IMR-90 (cell line): Measurements from ENCODE around the gene TMCC1. TPM values are rescaled to one million over a fixed set of nuclear protein-coding genes. Genes with fewer than 3 reads are reported as not detected.
A peak's percentile ranks its signal among the peaks of the same experiment; 100 is the strongest.

Source experiments
- ATAC-seq: fragments of 200-7000 bp; cut with Tn5 transposase; 2 replicates; pipeline ENCODE4 v1.9.1; 2020; ENCODE audit warnings: low read depth, mild to moderate bottlenecking, moderate library complexity
- BruUV-seq: library from RNA; stranded (reverse); fragments of 400-500 nt; replicated peaks from 2 replicates; lab custom pipeline; 2021; lab: Mats Ljungman, UMichigan
- CTCF ChIA-PET: fragments of 300-600 bp; formaldehyde crosslinking; extraction: SDS; loops from one replicate; lab custom pipeline; 2021; ENCODE audit warnings: antibody characterized with exemption; lab: Yijun Ruan, JAX
- POLR2A ChIA-PET: fragments of 300-600 bp; sonication (Branson Sonifier 250); formaldehyde crosslinking; loops from one replicate; lab custom pipeline; 2022; ENCODE audit warnings: antibody characterized with exemption; ENCODE audit not compliant: unreplicated experiment; lab: Charles Lee
- DNase-seq: peaks from one replicate; pipeline ENCODE4 v3.0.0; 2013
- H2AFZ ChIP-seq: replicated peaks from 2 replicates; pipeline ENCODE3; 2013; ENCODE audit warnings: low read length, mild to moderate bottlenecking; ENCODE audit not compliant: poor library complexity
- H2AK5ac ChIP-seq: 2 replicates; pipeline ENCODE4 v1.6.1; 2013; ENCODE audit warnings: low read depth, low read length, inconsistent platforms
- H2AK9ac ChIP-seq: replicated peaks from 2 replicates; pipeline ENCODE3; 2013; ENCODE audit warnings: mild to moderate bottlenecking, low read depth, low read length, moderate library complexity; ENCODE audit not compliant: poor library complexity
- H2BK120ac ChIP-seq: 2 replicates; pipeline ENCODE4 v1.6.1; 2013; ENCODE audit warnings: low read depth, low read length, inconsistent platforms
- H2BK15ac ChIP-seq: 3 replicates; pipeline ENCODE4 v1.6.1; 2013; ENCODE audit warnings: low read depth, low read length, inconsistent platforms
- H2BK20ac ChIP-seq: 2 replicates; pipeline ENCODE4 v1.6.1; 2013; ENCODE audit warnings: low read depth, mild to moderate bottlenecking, inconsistent platforms, low read length, moderate library complexity
- H2BK5ac ChIP-seq: 2 replicates; pipeline ENCODE4 v1.6.1; 2013; ENCODE audit warnings: mild to moderate bottlenecking, low read depth, low read length, inconsistent platforms; ENCODE audit not compliant: poor library complexity, severe bottlenecking
- H3K14ac ChIP-seq: replicated peaks from 2 replicates; pipeline ENCODE4 v1.6.1; 2013; ENCODE audit warnings: low read depth, low read length, inconsistent platforms
- H3K18ac ChIP-seq: 2 replicates; pipeline ENCODE4 v1.6.1; 2013; ENCODE audit warnings: low read depth, low read length, control low read depth
- H3K23ac ChIP-seq: 2 replicates; pipeline ENCODE4 v1.6.1; 2013; ENCODE audit warnings: low read depth, low read length, inconsistent platforms
- H3K27ac ChIP-seq: 2 replicates; pipeline ENCODE4 v1.5.1; 2013; ENCODE audit warnings: mild to moderate bottlenecking, control low read depth, low read length; ENCODE audit not compliant: insufficient read depth
- H3K27me3 ChIP-seq: 2 replicates; pipeline ENCODE4 v1.6.1; 2013; ENCODE audit warnings: low read length; ENCODE audit not compliant: control insufficient read depth, insufficient read depth
- H3K36me3 ChIP-seq: 2 replicates; pipeline ENCODE4 v1.6.1; 2013; ENCODE audit warnings: low read length, mixed read lengths; ENCODE audit not compliant: control insufficient read depth, insufficient read depth
- H3K4ac ChIP-seq: 2 replicates; pipeline ENCODE4 v1.6.1; 2013; ENCODE audit warnings: low read depth, low read length, inconsistent platforms
- H3K4me1 ChIP-seq: 2 replicates; pipeline ENCODE4 v1.6.1; 2013; ENCODE audit warnings: low read length, mixed read lengths; ENCODE audit not compliant: control insufficient read depth, insufficient read depth
- H3K4me2 ChIP-seq: 2 replicates; pipeline ENCODE4 v1.6.1; 2013; ENCODE audit warnings: low read depth, mild to moderate bottlenecking, control low read depth, low read length, moderate library complexity
- H3K4me3 ChIP-seq: 2 replicates; pipeline ENCODE4 v1.5.1; 2013; ENCODE audit warnings: low read depth, mild to moderate bottlenecking, control low read depth, low read length, moderate library complexity; ENCODE audit not compliant: insufficient read depth
- H3K56ac ChIP-seq: 2 replicates; pipeline ENCODE4 v1.6.1; 2013; ENCODE audit warnings: low read length, inconsistent platforms; ENCODE audit not compliant: insufficient read depth; ENCODE audit errors: extremely low read depth
- H3K79me1 ChIP-seq, 2 experiments: 2 replicates each; pipeline ENCODE4 v1.6.1; 2013; ENCODE audit warnings: low read length in 2 of 2, inconsistent platforms in 1 of 2, low read depth in 1 of 2
- H3K9ac ChIP-seq: 2 replicates; pipeline ENCODE4 v1.6.1; 2013; ENCODE audit warnings: low read depth, low read length, control low read depth
- H3K9me1 ChIP-seq: 2 replicates; pipeline ENCODE4 v1.6.1; 2013; ENCODE audit warnings: low read length, inconsistent platforms; ENCODE audit not compliant: insufficient read depth
- H3K9me3 ChIP-seq: 2 replicates; pipeline ENCODE4 v1.6.1; 2013; ENCODE audit warnings: low read length; ENCODE audit not compliant: control insufficient read depth, insufficient read depth
- H4K20me1 ChIP-seq: 2 replicates; pipeline ENCODE4 v1.6.1; 2013; ENCODE audit warnings: low read length, inconsistent platforms; ENCODE audit not compliant: insufficient read depth
- H4K5ac ChIP-seq: 2 replicates; pipeline ENCODE4 v1.6.1; 2013; ENCODE audit warnings: mild to moderate bottlenecking, low read depth, low read length, control low read depth
- H4K8ac ChIP-seq, 2 experiments: 2 replicates each; pipeline ENCODE4 v1.6.1; 2013; ENCODE audit warnings: low read depth in 2 of 2, low read length in 2 of 2, control low read depth in 1 of 2, inconsistent platforms in 1 of 2
- H4K91ac ChIP-seq: 2 replicates; pipeline ENCODE4 v1.6.1; 2013; ENCODE audit warnings: low read depth, low read length, inconsistent platforms; ENCODE audit not compliant: insufficient read depth
- CHD1 ChIP-seq: IDR thresholded peaks from 2 replicates; pipeline ENCODE4 v1.6.1; 2012; ENCODE audit warnings: low read depth, low read length, improper control_type of control experiment
- ELK1 ChIP-seq: fragments of 150-350 bp; IDR thresholded peaks from 2 replicates; pipeline ENCODE4 v1.6.1; 2016; ENCODE audit warnings: low read depth, mild to moderate bottlenecking, low read length, moderate library complexity, borderline replicate concordance
- FOS ChIP-seq: fragments of 150-350 bp; IDR thresholded peaks from 2 replicates; pipeline ENCODE4 v1.6.1; 2016; ENCODE audit warnings: low read depth, low read length
- MAFK ChIP-seq: IDR thresholded peaks from 2 replicates; pipeline ENCODE4 v1.6.1; 2012; ENCODE audit warnings: low read depth, low read length, improper control_type of control experiment
- MAZ ChIP-seq: IDR thresholded peaks from 2 replicates; pipeline ENCODE4 v1.6.1; 2012; ENCODE audit warnings: low read depth, mild to moderate bottlenecking, low read length, improper control_type of control experiment, moderate library complexity, borderline replicate concordance
- MXI1 ChIP-seq: IDR thresholded peaks from 2 replicates; pipeline ENCODE4 v1.6.1; 2012; ENCODE audit warnings: low read depth, mild to moderate bottlenecking, low read length, moderate library complexity, borderline replicate concordance
- NFE2L2 ChIP-seq: fragments of 150-350 bp; IDR thresholded peaks from 2 replicates; pipeline ENCODE4 v1.6.1; 2016; ENCODE audit warnings: low read depth, mild to moderate bottlenecking, low read length
- POLR2A ChIP-seq: IDR thresholded peaks from 2 replicates; pipeline ENCODE4 v1.6.1; 2012; ENCODE audit warnings: mild to moderate bottlenecking, low read depth, low read length
- RAD21 ChIP-seq: IDR thresholded peaks from 2 replicates; pipeline ENCODE4 v1.6.1; 2012; ENCODE audit warnings: low read length, improper control_type of control experiment
- RCOR1 ChIP-seq: IDR thresholded peaks from 2 replicates; pipeline ENCODE4 v1.6.1; 2012; ENCODE audit warnings: mild to moderate bottlenecking, low read length, improper control_type of control experiment; ENCODE audit not compliant: insufficient replicate concordance
- SMC3 ChIP-seq: fragments of 150-350 bp; IDR thresholded peaks from 2 replicates; pipeline ENCODE4 v1.6.1; 2016; ENCODE audit warnings: low read depth, mild to moderate bottlenecking, antibody characterized with exemption, low read length, moderate library complexity
- USF2 ChIP-seq: fragments of 150-350 bp; IDR thresholded peaks from 2 replicates; pipeline ENCODE4 v1.6.1; 2017; ENCODE audit warnings: mild to moderate bottlenecking, antibody characterized with exemption, low read length, low read depth
- WGBS, 2 experiments: methylation state at CpG; one replicate each; pipeline versions ENCODE4 v1.1.5 to v1.1.7; 2013; ENCODE audit warnings: missing lambda C conversion rate in 2 of 2; ENCODE audit not compliant: insufficient read length in 1 of 2; ENCODE audit errors: extremely low coverage in 2 of 2; 5-methylcytosine and 5-hydroxymethylcytosine counted together
- dilution Hi-C: fragments of 300-500 bp; cut with HindIII; formaldehyde crosslinking; loops from one replicate; pipeline ENCODE4 v1.14.3; 2018; ENCODE audit warnings: low sequenced_read_pairs; ENCODE audit not compliant: unreplicated experiment
- in situ Hi-C: fragments of 300-500 bp; cut with MboI; formaldehyde crosslinking; loops from 3 replicates; pipeline ENCODE4 v1.14.3; 2019; ENCODE audit warnings: low sequenced_read_pairs, inconsistent platforms, mixed read lengths
- intact Hi-C: fragments of 100-400 bp; cut with micrococcal nuclease; formaldehyde crosslinking; loops from 2 replicates; pipeline ENCODE4 v1.10.0; 2022
- polyA plus RNA-seq, 3 experiments: library from polyadenylated mRNA; depleted of rRNA; stranded (reverse); fragments of >200 nt; gene quantifications; 2 replicates each; pipeline ENCODE4 v1.2.3, GENCODE V29; 2012; ENCODE audit warnings: low replicate concordance in 1 of 3
- total RNA-seq: library from RNA; depleted of rRNA; stranded (reverse); fragments of >200 nt; gene quantifications from 2 replicates; pipeline ENCODE4 v1.2.3, GENCODE V29; 2012
- TF ChIP-seq, protein P1 (sequence below): conservative IDR thresholded peaks from 2 replicates; pipeline ENCODE4 v1.5.1; 2012; ENCODE audit warnings: mild to moderate bottlenecking, low read depth, low read length, improper control_type of control experiment

TMCC1 gene
- total and polyA plus RNA-seq, 2 of the 4 experiments (the other 2 are of a cell fraction): 5.0 to 7.3 TPM

DNA sequence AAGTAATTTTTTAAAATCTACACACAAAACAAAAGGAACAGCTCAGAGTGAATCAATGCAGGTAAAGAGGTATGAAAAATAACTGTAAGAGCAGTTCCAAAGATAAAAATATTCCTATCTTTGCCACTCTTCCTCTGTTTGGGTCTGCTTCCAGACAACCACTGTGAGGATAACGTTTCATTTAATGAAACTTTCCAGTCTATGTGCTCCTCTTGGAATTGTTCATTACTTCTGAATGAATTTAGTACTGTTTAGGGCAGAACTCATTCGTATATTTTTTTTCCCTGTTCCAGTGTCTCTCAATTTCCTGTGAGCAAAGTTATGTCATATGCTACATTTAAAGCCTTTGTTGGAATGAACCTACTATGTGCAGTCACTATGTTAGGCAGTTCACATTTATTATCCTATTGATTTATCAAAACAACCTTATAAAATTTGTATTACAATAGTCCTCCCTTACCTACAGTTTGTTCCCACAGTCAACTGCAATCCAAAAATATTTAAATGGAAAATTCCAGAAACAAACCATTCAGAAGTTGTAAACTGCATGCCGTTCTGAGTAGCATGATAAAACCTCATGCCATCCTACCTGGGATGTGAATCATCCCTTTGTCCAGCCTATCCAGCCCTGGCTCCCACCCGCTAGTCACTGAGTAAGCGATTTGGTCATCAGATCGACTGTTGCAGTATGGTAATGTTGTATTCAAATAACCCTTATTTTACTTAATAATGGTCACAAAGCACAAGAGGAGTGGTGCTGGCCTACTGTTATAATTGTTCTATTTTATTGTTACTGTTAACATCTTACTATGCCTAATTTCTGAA is 98.1 kb downstream of the TMCC1 start:
- dilution Hi-C loops (no loop called here), intact Hi-C loops (no loop called here), in situ Hi-C loops (no loop called here)
- CTCF ChIA-PET: no interaction called here
- Histone ChIP-seq H2BK20ac (no peak overlapping the region), H3K27me3 (no peaks in the 10 kb centered on the region), H2AK5ac (no peak overlapping the region), H3K4me2 (no peak overlapping the region), H3K4ac (no peak overlapping the region), H3K4me3 (no peak overlapping the region), H3K23ac (no peak overlapping the region), H3K9ac (no peak overlapping the region), H2BK15ac (no peak overlapping the region), H3K9me3 (no peaks in the 10 kb centered on the region), H2BK5ac (no peak overlapping the region), H2AK9ac (no peak overlapping the region), H4K8ac (no peak overlapping the region), H4K91ac (no peak overlapping the region), H3K36me3 (no peaks in the 10 kb centered on the region), H3K4me1 (peaks cover 4% of the 10 kb centered on the region; the same call in 1 of the 2 replicates), H3K56ac (no peak overlapping the region), H3K79me1 (peaks cover 3 to 4% of the 10 kb centered on the region in 2 experiments; a peak in 1 of 4 replicates), H3K9me1 (peaks cover 5% of the 10 kb centered on the region; the same call in 1 of the 2 replicates), H4K20me1 (no peaks in the 10 kb centered on the region), H3K27ac (no peak overlapping the region), H3K18ac (no peak overlapping the region), H2AFZ (no peak overlapping the region), H2BK120ac (no peak overlapping the region), H4K5ac (no peak overlapping the region), H3K14ac (no peak overlapping the region)
- WGBS, 2 experiments: no CpG with 5 or more reads among the region's 6 CpGs
- DNase-seq (peak; percentile 36), ATAC-seq (no peak)
- TF ChIP-seq, protein P1, sequence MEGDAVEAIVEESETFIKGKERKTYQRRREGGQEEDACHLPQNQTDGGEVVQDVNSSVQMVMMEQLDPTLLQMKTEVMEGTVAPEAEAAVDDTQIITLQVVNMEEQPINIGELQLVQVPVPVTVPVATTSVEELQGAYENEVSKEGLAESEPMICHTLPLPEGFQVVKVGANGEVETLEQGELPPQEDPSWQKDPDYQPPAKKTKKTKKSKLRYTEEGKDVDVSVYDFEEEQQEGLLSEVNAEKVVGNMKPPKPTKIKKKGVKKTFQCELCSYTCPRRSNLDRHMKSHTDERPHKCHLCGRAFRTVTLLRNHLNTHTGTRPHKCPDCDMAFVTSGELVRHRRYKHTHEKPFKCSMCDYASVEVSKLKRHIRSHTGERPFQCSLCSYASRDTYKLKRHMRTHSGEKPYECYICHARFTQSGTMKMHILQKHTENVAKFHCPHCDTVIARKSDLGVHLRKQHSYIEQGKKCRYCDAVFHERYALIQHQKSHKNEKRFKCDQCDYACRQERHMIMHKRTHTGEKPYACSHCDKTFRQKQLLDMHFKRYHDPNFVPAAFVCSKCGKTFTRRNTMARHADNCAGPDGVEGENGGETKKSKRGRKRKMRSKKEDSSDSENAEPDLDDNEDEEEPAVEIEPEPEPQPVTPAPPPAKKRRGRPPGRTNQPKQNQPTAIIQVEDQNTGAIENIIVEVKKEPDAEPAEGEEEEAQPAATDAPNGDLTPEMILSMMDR: no peak
- no peak for TF ChIP-seq POLR2A
- no peak for TF ChIP-seq CHD1
- TF ChIP-seq FOS: no peak
- TF ChIP-seq NFE2L2: no peak
- TF ChIP-seq RAD21: no peak
- TF ChIP-seq USF2: no peak
- no peak for TF ChIP-seq MXI1
- no peak for TF ChIP-seq ELK1
- TF ChIP-seq MAFK: no peak
- TF ChIP-seq RCOR1: no peak
- TF ChIP-seq SMC3: no peak
- no peak for TF ChIP-seq MAZ
- POLR2A ChIA-PET: no interaction called here
- no TSS peak for BruUV-seq
